HG03045 (cell line): ENCODE results near the gene FGFR2.
A peak's percentile ranks its signal among the peaks of the same experiment; 100 is the strongest.

Experiments
- ATAC-seq: cut with Tn5 transposase; IDR thresholded peaks from one replicate; pipeline ENCODE4 v1.9.1; 2021; ENCODE audit warnings: mild to moderate bottlenecking, moderate library complexity; ENCODE audit not compliant: unreplicated experiment

The FGFR2 gene

DNA sequence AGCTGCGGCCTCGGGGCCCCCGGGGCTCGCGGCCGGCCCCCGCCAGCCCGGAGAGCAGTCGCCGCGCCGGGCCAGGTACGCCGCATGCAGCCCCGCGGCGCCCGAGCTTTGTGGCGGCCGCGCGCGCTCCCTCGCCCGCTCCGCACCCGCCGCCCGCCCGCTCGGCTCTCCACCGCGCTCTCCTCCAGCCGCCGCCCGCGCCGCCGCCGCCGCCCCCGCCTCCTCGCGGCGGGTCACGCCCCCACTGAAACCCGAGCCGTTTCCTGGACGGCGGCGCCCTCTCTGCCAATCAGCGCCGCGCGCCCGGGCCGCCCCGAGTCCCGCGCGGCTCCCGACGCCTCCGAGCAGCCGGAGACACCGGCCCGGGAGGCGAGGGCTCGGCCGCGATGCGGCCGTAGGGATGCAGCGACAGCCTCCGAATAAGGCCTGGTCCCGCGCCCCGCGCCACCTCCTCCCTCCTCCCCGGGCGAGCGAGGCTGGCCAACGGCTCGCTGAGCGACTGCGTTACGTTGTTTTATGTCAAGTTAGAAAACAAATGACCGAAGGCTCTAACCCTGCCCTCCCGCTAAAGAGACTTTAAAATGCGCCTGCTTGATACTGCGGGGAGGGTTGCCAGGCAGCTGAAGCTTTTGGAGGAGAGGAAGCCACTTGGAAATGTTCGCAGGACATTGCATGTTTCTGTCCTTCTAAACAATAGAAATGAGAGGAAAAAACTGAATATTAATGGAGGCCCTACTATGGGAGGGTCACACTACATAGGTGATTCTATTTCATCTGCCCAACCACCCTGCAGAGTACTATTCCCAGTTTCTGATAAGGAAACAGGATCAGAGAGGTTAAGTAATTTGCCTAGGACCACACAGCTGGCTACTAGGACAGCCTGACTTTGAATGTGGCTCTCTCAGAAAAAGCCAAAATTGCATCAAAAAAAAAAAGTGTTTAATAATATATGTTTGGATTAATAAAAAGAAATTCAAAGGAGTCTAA is at the start of gene FGFR2:
Gene FGFR2, minus strand, starts transcription at position 182 of the 987 bp plus-strand sequence. CDS start 4,627 bp downstream, outside the sequence.
- ATAC-seq, result peak; percentile 66

GRCh38 chr10:121647401-121647800 is 49.2 kb upstream of the FGFR2 start:
- no peak for ATAC-seq

GRCh38 chr10:121645696-121646095 is 47.5 kb upstream of the FGFR2 start:
- no peak for ATAC-seq

DNA sequence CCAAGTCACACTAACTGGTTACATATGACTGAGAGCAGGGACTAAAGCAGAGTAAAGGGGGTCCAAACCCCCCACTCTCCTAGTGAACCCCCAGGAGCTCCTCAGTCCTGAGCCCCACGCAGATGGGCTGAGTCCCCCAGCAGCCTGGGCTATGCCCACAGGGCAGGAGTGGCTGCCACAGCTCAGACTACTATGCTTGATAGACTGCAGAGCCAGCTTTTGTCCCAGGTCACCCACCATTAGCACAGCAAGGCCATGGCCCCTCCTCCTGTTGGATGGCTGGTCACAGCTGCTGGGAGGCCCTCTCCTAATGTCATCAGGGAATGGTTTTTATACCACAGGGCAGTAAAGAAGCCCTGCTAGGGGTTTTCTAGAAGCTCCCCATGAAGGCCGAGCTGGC is 46.3 kb upstream of the FGFR2 start:
- no peak for ATAC-seq

DNA sequence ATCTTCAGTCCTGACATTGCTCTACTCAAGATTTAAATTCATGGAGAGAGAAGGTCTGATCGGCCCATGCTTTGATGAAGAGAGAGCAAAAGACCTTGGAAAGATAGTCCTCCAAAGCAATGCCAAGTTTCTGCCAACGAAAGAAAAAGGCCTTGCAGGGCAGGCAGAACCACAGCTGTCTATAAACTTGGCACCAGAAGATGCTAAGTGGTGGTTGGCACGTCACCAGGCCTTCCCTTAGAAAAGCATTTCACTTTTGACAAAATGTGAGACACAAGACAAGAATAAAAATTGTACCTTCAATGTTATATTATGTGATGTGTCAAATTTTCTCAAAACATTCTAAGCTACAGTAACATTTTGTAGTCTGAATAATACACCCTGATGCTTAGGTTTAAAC is 42.0 kb upstream of the FGFR2 start:
- ATAC-seq, result no peak

DNA sequence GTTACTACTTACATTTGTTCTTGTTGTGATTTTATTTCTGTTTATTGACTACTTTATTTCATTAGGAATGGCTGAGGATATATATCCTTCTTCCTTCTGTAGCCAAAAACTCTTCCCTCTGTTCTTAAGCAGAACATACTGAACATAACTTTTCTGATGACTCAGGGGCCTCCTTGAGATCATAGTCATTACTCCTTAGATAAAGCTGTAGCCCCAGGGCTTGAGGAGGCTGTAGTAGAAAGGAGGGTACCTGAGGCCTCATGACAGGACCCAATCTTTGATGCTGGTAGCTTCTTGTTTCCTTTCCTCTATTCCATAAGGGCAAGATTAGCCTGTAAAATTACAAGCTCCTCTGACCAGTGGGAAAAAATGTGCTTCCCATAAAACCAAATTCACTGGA is 41.2 kb upstream of the FGFR2 start:
- ATAC-seq, result no peak

DNA sequence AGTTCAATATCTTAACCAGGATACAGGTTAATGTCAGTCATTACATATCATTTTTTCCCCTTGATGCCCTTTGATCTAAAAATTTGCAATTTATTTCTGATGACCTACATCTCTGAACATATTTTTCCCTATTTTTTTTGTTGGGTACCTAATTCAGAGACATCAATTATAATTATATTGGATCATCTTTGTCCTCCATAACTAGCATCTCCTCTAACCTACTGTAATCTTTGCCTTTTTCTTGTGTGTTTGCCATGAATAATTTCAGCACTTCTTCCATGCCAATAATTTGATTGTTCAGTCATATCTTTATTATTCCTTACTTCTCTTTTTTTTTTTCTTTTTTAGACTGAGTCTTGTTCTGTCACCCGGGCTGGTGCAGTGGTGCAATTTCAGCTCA is 39.2 kb upstream of the FGFR2 start:
- no peak for ATAC-seq

DNA sequence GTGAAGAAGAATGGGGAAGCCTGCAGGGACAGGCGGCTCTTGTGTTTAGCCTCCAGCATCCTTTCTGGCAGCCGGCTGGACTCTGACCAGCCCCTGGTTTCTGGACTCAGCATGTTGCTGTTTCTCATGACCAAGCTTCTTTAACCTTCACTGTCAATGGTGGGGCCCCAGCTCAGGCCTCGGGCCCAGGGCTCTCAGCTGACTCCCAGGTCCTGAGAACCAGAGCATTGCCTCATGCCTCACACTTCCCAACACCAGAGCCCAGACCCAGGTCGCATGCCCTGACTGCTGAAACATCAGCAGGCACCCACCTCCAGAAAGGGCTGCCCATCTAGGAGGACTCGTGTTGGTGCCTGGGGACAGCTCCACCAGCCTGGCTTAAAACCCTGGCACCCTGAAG is 34.8 kb upstream of the FGFR2 start:
- ATAC-seq, result no peak

GRCh38 chr10:121631365-121632029 is 33.3 kb upstream of the FGFR2 start:
- ATAC-seq, result no peak

DNA sequence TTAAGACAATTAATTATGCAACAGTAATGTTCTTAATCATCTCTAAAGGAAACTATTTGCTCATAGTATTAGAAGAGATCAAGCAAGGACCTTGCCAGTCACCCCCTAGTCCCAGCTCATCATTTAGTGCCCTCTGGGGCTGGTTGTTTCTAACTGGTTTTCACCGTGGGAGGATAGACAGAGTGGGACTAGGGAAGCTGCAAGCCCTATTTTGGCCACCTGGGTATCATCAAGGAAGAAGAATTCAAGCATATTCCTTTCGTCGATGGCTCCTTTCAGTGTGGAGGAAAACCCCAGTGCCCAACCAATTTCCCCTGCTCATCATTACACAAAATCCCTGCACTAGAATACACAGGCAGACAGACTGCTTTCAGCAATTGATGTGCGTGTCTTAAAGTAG is 30.6 kb upstream of the FGFR2 start:
- ATAC-seq, result no peak

GRCh38 chr10:121627876-121628581 is 29.8 kb upstream of the FGFR2 start:
- no peak for ATAC-seq

DNA sequence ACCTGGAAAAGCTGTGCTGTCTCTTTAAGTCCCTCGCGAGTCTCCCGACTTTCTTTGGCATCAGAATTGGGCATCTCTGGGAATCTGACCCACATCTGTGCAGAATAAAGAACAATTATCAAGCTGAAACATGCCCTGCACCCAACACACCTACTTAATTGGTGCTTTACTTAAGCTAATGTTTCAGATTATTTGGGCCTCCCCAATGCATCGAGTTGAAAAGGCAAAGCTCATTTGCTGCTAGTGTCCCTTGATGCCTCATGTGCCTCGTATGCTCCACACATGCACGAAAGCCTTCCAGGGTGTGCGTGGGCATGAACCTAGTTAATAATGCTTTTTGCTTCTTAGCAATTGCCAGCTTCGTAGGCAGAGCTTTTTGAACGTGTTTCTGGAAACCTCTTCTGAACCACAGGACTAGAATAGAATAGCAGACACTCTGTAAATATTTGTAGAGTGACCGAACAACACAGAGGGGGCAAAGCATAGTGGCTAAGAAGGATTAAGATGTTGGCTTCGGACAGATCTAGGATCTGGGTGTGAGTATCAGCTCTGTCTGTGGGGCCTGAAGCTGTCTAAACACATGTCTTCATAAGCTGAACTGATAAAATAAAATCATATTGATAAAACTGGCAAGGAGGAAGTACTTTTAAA is 26.7 kb upstream of the FGFR2 start:
- ATAC-seq, result no peak

GRCh38 chr10:121618906-121619305 is 20.7 kb upstream of the FGFR2 start:
- no peak for ATAC-seq

DNA sequence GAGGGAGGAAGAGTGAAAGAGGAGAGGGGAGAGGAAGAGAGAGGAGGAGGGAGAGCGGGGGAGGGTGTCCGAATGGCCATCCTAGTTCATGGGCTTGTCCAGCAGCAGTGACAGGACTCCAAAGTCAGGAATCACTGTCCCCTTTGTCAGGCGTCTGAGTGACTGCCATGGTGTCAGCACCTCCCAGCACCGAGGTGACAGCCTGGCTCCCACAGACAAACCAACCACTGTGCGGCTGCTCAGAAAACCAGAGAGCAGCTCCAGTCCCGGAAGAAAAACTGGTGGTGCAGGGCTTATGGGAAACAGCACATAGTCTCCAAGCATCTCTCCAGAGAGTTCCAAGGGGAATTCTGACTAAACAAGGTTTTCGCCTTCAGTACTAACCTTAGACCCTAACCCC is 18.9 kb upstream of the FGFR2 start:
- no peak for ATAC-seq

DNA sequence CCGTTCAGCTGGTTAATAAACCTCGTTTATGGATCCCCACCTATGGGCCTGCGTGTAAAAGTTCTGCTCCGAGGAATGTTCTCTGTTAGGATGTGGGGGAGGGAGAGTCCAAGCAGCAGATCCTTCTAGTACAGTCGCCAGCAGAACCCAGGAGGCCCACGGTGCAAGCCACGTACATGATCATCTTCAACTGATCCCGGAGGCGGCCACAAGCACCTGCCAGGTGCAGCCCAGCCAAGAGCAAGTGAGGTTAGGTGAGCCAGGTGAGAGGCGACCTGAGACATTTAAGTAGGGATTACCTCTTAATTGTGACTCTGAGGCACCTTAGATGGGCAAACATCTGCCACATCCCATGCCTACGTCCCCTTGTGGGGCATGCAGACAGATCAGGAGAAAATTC is 18.0 kb upstream of the FGFR2 start:
- no peak for ATAC-seq

- no peak for ATAC-seq
These were observed 17.6 kb upstream of the FGFR2 start for GRCh38 chr10:121615836-121616235.

GRCh38 chr10:121615435-121615793 is 17.2 kb upstream of the FGFR2 start:
- no peak for ATAC-seq

- ATAC-seq, result no peak
These were observed 16.6 kb upstream of the FGFR2 start for GRCh38 chr10:121614613-121615434.

GRCh38 chr10:121613456-121613855 is 15.2 kb upstream of the FGFR2 start:
- no peak for ATAC-seq
